Measurements from ENCODE around the gene ITLN1. TPM values are rescaled to one million over a fixed set of nuclear protein-coding genes. Genes with fewer than 3 reads are reported as not detected.

The ITLN1 gene
- polyA plus RNA-seq, 1 donor from 2014 or later, result not detected

GRCh38 chr1:160887071-160887470 lies 2.1 kb upstream of the ITLN1 start:
- no peaks in the 10 kb centered on the region for H3K9me3 ChIP-seq (ENCODE audit: low read length)
- H3F3A ChIP-seq (ENCODE audit: insufficient read depth, low read length, poor library complexity, severe bottlenecking), result no peaks in the 10 kb centered on the region
- no peak for TF ChIP-seq EZH2 (IDR thresholded peaks at IDR 0.05; ENCODE audit: borderline replicate concordance, insufficient read depth, low read length, poor library complexity, severe bottlenecking)
- no peak for TF ChIP-seq SMC3 (conservative IDR thresholded peaks at IDR 0.05; ENCODE audit: poor library complexity)
- TF ChIP-seq REST (IDR thresholded peaks at IDR 0.05; ENCODE audit: borderline replicate concordance), result no peak
- no peaks in the 10 kb centered on the region for H3K36me3 ChIP-seq (ENCODE audit: insufficient read depth, low read length)
- no peak overlapping the region for H3K9ac ChIP-seq (ENCODE audit: low read length)
- H4K20me1 ChIP-seq (ENCODE audit: insufficient read depth), result no peaks in the 10 kb centered on the region
- no peaks in the 10 kb centered on the region for H3K79me2 ChIP-seq (replicated peaks; ENCODE audit: insufficient read depth, low read length)
- H3K4me2 ChIP-seq (ENCODE audit: low read length), result no peak overlapping the region
- no peaks in the 10 kb centered on the region for H3K9me2 ChIP-seq (ENCODE audit: insufficient read depth, low read length)
- no peaks in the 10 kb centered on the region for H3K27me3 ChIP-seq (ENCODE audit: insufficient read depth, low read depth, low read length)
- H3K4me3 ChIP-seq (ENCODE audit: low read length), result no peak overlapping the region
- H3K27ac ChIP-seq (ENCODE audit: low read length), result no peak overlapping the region
- H2AFZ ChIP-seq (ENCODE audit: low read depth, low read length), result no peak overlapping the region

GRCh38 chr1:160884579-160884978 lies 401 bp downstream of the ITLN1 start:
- Histone ChIP-seq H3F3A (ENCODE audit: insufficient read depth, low read length, poor library complexity, severe bottlenecking) (no peaks in the 10 kb centered on the region), H3K36me3 (ENCODE audit: insufficient read depth, low read length) (no peaks in the 10 kb centered on the region), H3K27ac (ENCODE audit: low read length) (no peak overlapping the region), H4K20me1 (ENCODE audit: insufficient read depth) (no peaks in the 10 kb centered on the region), H3K9me3 (ENCODE audit: low read length) (no peaks in the 10 kb centered on the region), H3K4me2 (ENCODE audit: low read length) (no peak overlapping the region), H3K79me2 (replicated peaks; ENCODE audit: insufficient read depth, low read length) (no peaks in the 10 kb centered on the region), H3K9me2 (ENCODE audit: insufficient read depth, low read length) (no peaks in the 10 kb centered on the region), H3K9ac (ENCODE audit: low read length) (no peak overlapping the region), H2AFZ (ENCODE audit: low read depth, low read length) (no peak overlapping the region), H3K27me3 (ENCODE audit: insufficient read depth, low read depth, low read length) (no peaks in the 10 kb centered on the region), H3K4me3 (ENCODE audit: low read length) (no peak overlapping the region)
- no peak for TF ChIP-seq EZH2 (IDR thresholded peaks at IDR 0.05; ENCODE audit: borderline replicate concordance, insufficient read depth, low read length, poor library complexity, severe bottlenecking)
- TF ChIP-seq EP300 (conservative IDR thresholded peaks at IDR 0.05; ENCODE audit: poor library complexity, severe bottlenecking), result no peak
- no peak for TF ChIP-seq SMC3 (conservative IDR thresholded peaks at IDR 0.05; ENCODE audit: poor library complexity)
- TF ChIP-seq CTCF (IDR thresholded peaks at IDR 0.05; ENCODE audit: poor library complexity, severe bottlenecking), result no peak
- TF ChIP-seq REST (IDR thresholded peaks at IDR 0.05; ENCODE audit: borderline replicate concordance), result no peak
- no peak for TF ChIP-seq RAD21 (conservative IDR thresholded peaks at IDR 0.05)
- TF ChIP-seq POLR2AphosphoS5 (IDR thresholded peaks at IDR 0.05), result no peak
- TF ChIP-seq MXI1 (conservative IDR thresholded peaks at IDR 0.05; ENCODE audit: poor library complexity, severe bottlenecking), result no peak
- no peak for TF ChIP-seq TAF1 (IDR thresholded peaks at IDR 0.05; ENCODE audit: low read depth)
